Endodermal cell (in vitro differentiated cells): ENCODE data around the gene REG1B. TPM values are rescaled to one million over a fixed set of nuclear protein-coding genes. Genes with fewer than 3 reads are reported as not detected.

Source experiments
- DNase-seq: peaks from one replicate; pipeline ENCODE4 v3.0.0-alpha.2; 2017
- H3K27ac ChIP-seq: 2 replicates; pipeline ENCODE4 v1.5.1; 2013; ENCODE audit warnings: mild to moderate bottlenecking, low read depth, low read length, moderate library complexity
- H3K27me3 ChIP-seq: 2 replicates; pipeline ENCODE4 v1.6.1; 2013; ENCODE audit warnings: mild to moderate bottlenecking, low read length, moderate library complexity; ENCODE audit not compliant: insufficient read depth, control insufficient read depth, poor library complexity, severe bottlenecking
- H3K36me3 ChIP-seq: 2 replicates; pipeline ENCODE4 v1.7.0; 2013; ENCODE audit warnings: mild to moderate bottlenecking, low read length, moderate library complexity; ENCODE audit not compliant: control insufficient read depth, insufficient read depth
- H3K4me1 ChIP-seq: one replicate; pipeline ENCODE4 v1.7.0; 2013; ENCODE audit warnings: low read length; ENCODE audit not compliant: control insufficient read depth, insufficient read depth
- H3K4me3 ChIP-seq: 2 replicates; pipeline ENCODE4 v1.5.1; 2013; ENCODE audit warnings: mild to moderate bottlenecking, low read length, moderate library complexity
- H3K9ac ChIP-seq: 2 replicates; pipeline ENCODE4 v1.6.1; 2013; ENCODE audit warnings: mild to moderate bottlenecking, low read length, moderate library complexity; ENCODE audit not compliant: poor library complexity, severe bottlenecking; ENCODE audit errors: extremely low read depth
- H3K9me3 ChIP-seq: 2 replicates; pipeline ENCODE4 v1.6.1; 2013; ENCODE audit warnings: mild to moderate bottlenecking, low read length, moderate library complexity; ENCODE audit not compliant: control insufficient read depth
- H3K27ac Mint-ChIP-seq: 2 replicates; pipeline ENCODE4 v1.8.0; 2020; ENCODE audit warnings: mixed read lengths
- H3K27me3 Mint-ChIP-seq: 2 replicates; pipeline ENCODE4 v1.8.0; 2021; ENCODE audit warnings: mild to moderate bottlenecking, mixed read lengths; ENCODE audit not compliant: insufficient read depth
- H3K36me3 Mint-ChIP-seq: 2 replicates; pipeline ENCODE4 v1.8.0; 2020; ENCODE audit warnings: low read depth, mixed read lengths
- H3K4me1 Mint-ChIP-seq: 2 replicates; pipeline ENCODE4 v1.8.0; 2020; ENCODE audit warnings: mixed read lengths
- H3K4me3 Mint-ChIP-seq: 2 replicates; pipeline ENCODE4 v1.8.0; 2020; ENCODE audit warnings: mild to moderate bottlenecking, moderate library complexity, mixed read lengths
- H3K9me3 Mint-ChIP-seq: 2 replicates; pipeline ENCODE4 v1.8.0; 2020; ENCODE audit warnings: mild to moderate bottlenecking, mixed read lengths
- WGBS, 2 experiments: methylation state at CpG; one replicate each; pipeline versions ENCODE4 v1.1.5 to v1.1.7; 2013; ENCODE audit warnings: missing lambda C conversion rate in 2 of 2, mixed read lengths in 1 of 2; ENCODE audit not compliant: insufficient coverage in 1 of 2, insufficient read length in 1 of 2; 5-methylcytosine and 5-hydroxymethylcytosine counted together
- long read RNA-seq, 4 experiments: library from polyadenylated mRNA in 2 of 4; library from RNA in 1 of 4; library from capped mRNA in 1 of 4; stranded (forward) in 3 of 4; unstranded in 1 of 4; transcript quantifications; one replicate each; pipeline ENCODE4 v2.0.0, GENCODE V29; 2020 to 2021; ENCODE audit warnings: inconsistent platforms in 1 of 4
- polyA plus RNA-seq, 2 experiments: library from polyadenylated mRNA; stranded (reverse); fragments of 50-300 nt; gene quantifications; one replicate each; pipeline ENCODE4 v1.2.3, GENCODE V29; 2013
- total RNA-seq, 2 donors: library from RNA; stranded (reverse); fragmentation: NEBNext Ultra II Directional in 1 of 2; extraction: Animal tissue kit (Norgen Biotek cat#: 25700) in 1 of 2; gene quantifications; 2 replicates in 1 of 2; 3 replicates in 1 of 2; pipeline ENCODE4 v1.2.1, GENCODE V29; 2021
- TF ChIP-seq, protein P1 (sequence below): fragments of 200-600 bp; sonication (generic); conservative IDR thresholded peaks from 2 replicates; pipeline ENCODE4 v1.5.0; 2021; ENCODE audit warnings: antibody characterized with exemption, mild to moderate bottlenecking

The REG1B gene
- not detected for total RNA-seq
- not detected for polyA plus RNA-seq (2013, experiment 1 of 2)
- not detected for polyA plus RNA-seq (2013, experiment 2 of 2)
- long read RNA-seq, experiment 1 = 0 reads
- long read RNA-seq, experiment 2 = 0 reads
- long read RNA-seq, experiment 3 = 0 reads
- long read RNA-seq, experiment 4 = 0 reads

DNA sequence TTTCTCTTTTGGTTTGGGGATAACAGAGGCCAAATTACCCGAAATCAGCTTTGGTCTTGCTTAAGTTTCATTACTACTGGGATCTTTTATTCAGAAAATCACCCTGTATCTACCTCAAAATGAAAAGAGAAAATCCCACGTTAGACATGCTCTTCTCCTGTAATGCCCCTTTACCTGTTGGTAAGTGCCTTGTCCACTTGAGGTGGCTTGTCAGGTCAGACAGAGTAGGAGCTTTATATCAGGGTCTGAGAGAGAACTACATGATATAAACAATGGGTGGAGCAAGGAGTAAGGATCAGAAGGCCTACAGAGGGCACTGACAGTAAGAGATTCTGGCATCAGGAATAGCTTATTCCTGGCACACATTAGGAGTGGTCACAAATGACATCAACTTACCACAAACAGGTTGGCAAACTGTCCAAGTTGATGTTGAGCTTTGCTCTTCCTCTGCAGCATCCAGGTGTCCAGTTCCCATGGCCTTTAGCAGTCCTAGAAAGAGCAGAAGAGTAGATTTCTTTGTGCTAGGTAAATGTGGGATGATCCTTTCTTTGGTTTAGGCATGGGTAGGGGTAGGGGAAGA is at the start of gene REG1B:
TSS of gene REG1B (minus strand) at position 209 of the 580 bp plus-strand sequence. CDS start 381 bp downstream, outside the sequence.
- Histone ChIP-seq H3K27ac (no peak within 1 kb of the TSS), H3K36me3 (no peaks in the 10 kb centered on the region), H3K27me3 (peaks cover 47% of the 10 kb centered on the region), H3K9me3 (peaks cover 25% of the 10 kb centered on the region), H3K4me1 (no peaks in the 10 kb centered on the region), H3K9ac (no peak within 1 kb of the TSS), H3K4me3 (no peak within 1 kb of the TSS)
- Mint-ChIP-seq H3K27me3 (peaks cover 46% of the 10 kb centered on the region), H3K27ac (no peak within 1 kb of the TSS), H3K36me3 (no peaks in the 10 kb centered on the region), H3K4me1 (no peaks in the 10 kb centered on the region), H3K9me3 (peaks cover 10% of the 10 kb centered on the region), H3K4me3 (no peak within 1 kb of the TSS)
- 86 to 89% methylated on average over 1 to 2 of the region's 2 CpGs for WGBS, 2 experiments
- TF ChIP-seq, protein P1, sequence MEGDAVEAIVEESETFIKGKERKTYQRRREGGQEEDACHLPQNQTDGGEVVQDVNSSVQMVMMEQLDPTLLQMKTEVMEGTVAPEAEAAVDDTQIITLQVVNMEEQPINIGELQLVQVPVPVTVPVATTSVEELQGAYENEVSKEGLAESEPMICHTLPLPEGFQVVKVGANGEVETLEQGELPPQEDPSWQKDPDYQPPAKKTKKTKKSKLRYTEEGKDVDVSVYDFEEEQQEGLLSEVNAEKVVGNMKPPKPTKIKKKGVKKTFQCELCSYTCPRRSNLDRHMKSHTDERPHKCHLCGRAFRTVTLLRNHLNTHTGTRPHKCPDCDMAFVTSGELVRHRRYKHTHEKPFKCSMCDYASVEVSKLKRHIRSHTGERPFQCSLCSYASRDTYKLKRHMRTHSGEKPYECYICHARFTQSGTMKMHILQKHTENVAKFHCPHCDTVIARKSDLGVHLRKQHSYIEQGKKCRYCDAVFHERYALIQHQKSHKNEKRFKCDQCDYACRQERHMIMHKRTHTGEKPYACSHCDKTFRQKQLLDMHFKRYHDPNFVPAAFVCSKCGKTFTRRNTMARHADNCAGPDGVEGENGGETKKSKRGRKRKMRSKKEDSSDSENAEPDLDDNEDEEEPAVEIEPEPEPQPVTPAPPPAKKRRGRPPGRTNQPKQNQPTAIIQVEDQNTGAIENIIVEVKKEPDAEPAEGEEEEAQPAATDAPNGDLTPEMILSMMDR = no peak
- no peak for DNase-seq

- H3K4me3 ChIP-seq = no peak overlapping the region
- no peaks in the 10 kb centered on the region for H3K9me3 Mint-ChIP-seq
- DNase-seq = no peak
- WGBS, 2 experiments = 89 to 96% methylated on average over 2 to 4 of the region's 4 CpGs
- H3K36me3 Mint-ChIP-seq = no peaks in the 10 kb centered on the region
- no peak overlapping the region for H3K27ac Mint-ChIP-seq
- H3K9me3 ChIP-seq = no peaks in the 10 kb centered on the region
- H3K4me1 ChIP-seq = no peaks in the 10 kb centered on the region
- TF ChIP-seq, protein P1 = no peak
- no peak overlapping the region for H3K9ac ChIP-seq
- no peak overlapping the region for H3K27ac ChIP-seq
- peaks cover 7% of the 10 kb centered on the region for H3K27me3 Mint-ChIP-seq
- peaks cover 5% of the 10 kb centered on the region for H3K4me1 Mint-ChIP-seq
- H3K36me3 ChIP-seq = no peaks in the 10 kb centered on the region
- peaks cover 4% of the 10 kb centered on the region for H3K27me3 ChIP-seq
- no peak overlapping the region for H3K4me3 Mint-ChIP-seq
Measured at GRCh38 chr2:79131687-79132086, 43.9 kb upstream of the REG1B start.

DNA sequence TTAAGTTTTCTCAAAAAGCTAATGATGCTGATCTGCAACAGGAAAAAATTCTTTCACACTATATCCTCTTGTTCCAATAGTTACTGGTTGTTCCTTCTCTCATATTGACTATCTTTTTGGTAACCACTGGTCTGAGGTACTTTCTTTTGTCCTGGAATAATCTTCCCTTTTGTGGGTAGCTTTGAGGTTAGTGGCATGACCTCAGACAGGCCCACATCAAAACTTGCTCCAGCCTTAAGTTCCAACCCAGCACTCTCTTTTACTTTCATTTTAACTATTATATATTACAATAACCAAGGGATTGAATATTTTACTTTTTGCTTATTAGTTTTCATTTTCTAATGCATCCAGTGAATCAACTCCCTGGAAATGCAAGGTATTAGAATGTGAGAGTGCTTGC is 42.0 kb upstream of the REG1B start:
- Histone ChIP-seq H3K27ac (no peak overlapping the region), H3K9me3 (no peaks in the 10 kb centered on the region), H3K4me1 (no peaks in the 10 kb centered on the region), H3K36me3 (no peaks in the 10 kb centered on the region), H3K27me3 (peaks cover 4% of the 10 kb centered on the region), H3K4me3 (no peak overlapping the region), H3K9ac (no peak overlapping the region)
- DNase-seq = no peak
- H3K36me3 Mint-ChIP-seq = no peaks in the 10 kb centered on the region
- H3K9me3 Mint-ChIP-seq = no peaks in the 10 kb centered on the region
- no peak overlapping the region for H3K4me3 Mint-ChIP-seq
- TF ChIP-seq, protein P1 = no peak
- H3K27ac Mint-ChIP-seq = no peak overlapping the region
- peaks cover 5% of the 10 kb centered on the region for H3K4me1 Mint-ChIP-seq
- no peaks in the 10 kb centered on the region for H3K27me3 Mint-ChIP-seq
